Measurements from ENCODE around the gene CALHM4. TPM values are rescaled to one million over a fixed set of nuclear protein-coding genes. Genes with fewer than 3 reads are reported as not detected.
A peak's percentile ranks its signal among the peaks of the same experiment; 100 is the strongest.

Gene CALHM4
- polyA plus RNA-seq, 1 of the 3 experiments (the other 2 are of a cell fraction) = not detected

GRCh38 chr6:116580198-116580597, 26.6 kb downstream of the CALHM4 start:
- Histone ChIP-seq H3K79me2 (ENCODE audit: insufficient read depth) (peaks cover 51% of the 10 kb centered on the region), H3K4me2 (no peak overlapping the region), H4K20me1 (ENCODE audit: insufficient read depth) (no peaks in the 10 kb centered on the region), H3K4me1 (ENCODE audit: control insufficient read depth in 1 of 2, insufficient read depth in 2 of 2, low read depth in 1 of 2, low read length in 1 of 2) (peaks cover 0 to 6% of the 10 kb centered on the region in 2 experiments; a peak in 2 of 4 replicates), H3F3A (replicated peaks; ENCODE audit: insufficient read depth) (peaks cover 12% of the 10 kb centered on the region), H3K9ac (no peak overlapping the region), H2AFZ (ENCODE audit: low read depth) (no peak overlapping the region; the same call in 1 of the 2 replicates), H3K9me2 (no peaks in the 10 kb centered on the region), H3K9me3 (no peaks in the 10 kb centered on the region), H3K4me3 (ENCODE audit: low read depth in 2 of 2, low read length in 1 of 2) (no peak overlapping the region), H3K36me3 (replicated peaks in 1 of 2; ENCODE audit: control insufficient read depth in 1 of 2, insufficient read depth in 2 of 2, low read length in 1 of 2) (peaks cover 60 to 69% of the 10 kb centered on the region in 2 experiments), H3K27ac (ENCODE audit: low read depth in 2 of 2, low read length in 1 of 2) (peak overlapping the region in 1 of 2 experiments; percentile 69; a peak in 3 of 4 replicates), H3K27me3 (ENCODE audit: insufficient read depth) (no peaks in the 10 kb centered on the region)
- WGBS (ENCODE audit: low lambda C conversion rate) = 52% methylated on average over 2 of the region's 2 CpGs
- TF ChIP-seq RXRA (IDR thresholded peaks at IDR 0.05; ENCODE audit: borderline replicate concordance, low read depth) = no peak
- TF ChIP-seq EZH2phosphoT487 (IDR thresholded peaks at IDR 0.05; ENCODE audit: borderline replicate concordance, low read depth) = no peak
- TF ChIP-seq EP300 (IDR thresholded peaks at IDR 0.05; ENCODE audit: borderline replicate concordance in 1 of 2, low read depth in 1 of 2, low read length in 1 of 2) = no peak
- TF ChIP-seq CHD2 (IDR thresholded peaks at IDR 0.05; ENCODE audit: low read length, partially characterized antibody) = no peak
- TF ChIP-seq GABPA (IDR thresholded peaks at IDR 0.05; ENCODE audit: low read depth) = no peak
- no peak for TF ChIP-seq TEAD4 (IDR thresholded peaks at IDR 0.05; ENCODE audit: borderline replicate concordance, insufficient read depth)
- no peak for TF ChIP-seq SIN3A (IDR thresholded peaks at IDR 0.05; ENCODE audit: borderline replicate concordance, low read depth, low read length)
- TF ChIP-seq POLR2AphosphoS5 (IDR thresholded peaks at IDR 0.05; ENCODE audit: low read depth, low read length) = no peak
- TF ChIP-seq GATA2 (CRISPR knock-in tag; IDR thresholded peaks at IDR 0.05) = no peak
- TF ChIP-seq MEF2A (IDR thresholded peaks at IDR 0.05; ENCODE audit: borderline replicate concordance, low read depth) = no peak
- TF ChIP-seq JUND (IDR thresholded peaks at IDR 0.05) = no peak
- TF ChIP-seq RFX5 (IDR thresholded peaks at IDR 0.05; ENCODE audit: low read length) = no peak
- TF ChIP-seq FOXM1 (IDR thresholded peaks at IDR 0.05; ENCODE audit: low read depth) = no peak
- no peak for TF ChIP-seq USF1 (IDR thresholded peaks at IDR 0.05; ENCODE audit: borderline replicate concordance, low read depth)
- TF ChIP-seq NFIC (IDR thresholded peaks at IDR 0.05; ENCODE audit: borderline replicate concordance) = no peak
- TF ChIP-seq NRF1 (IDR thresholded peaks at IDR 0.05; ENCODE audit: low read depth, low read length) = no peak
- TF ChIP-seq CTCF (IDR thresholded peaks at IDR 0.05) = no peak
- ChIA-PET POLR2A (no interaction called here), CTCF (interaction anchor here (1.0 to 1.6 kb wide), 3 partner anchors 15 to 364 kb away, joined by 3 to 8 read pairs (median 3); no protein-coding TSS in a partner anchor)
- no peak for DNase-seq

- Histone ChIP-seq H3K36me3 (replicated peaks in 1 of 2; ENCODE audit: control insufficient read depth in 1 of 2, insufficient read depth in 2 of 2, low read length in 1 of 2) (peaks cover 75 to 86% of the 10 kb centered on the region in 2 experiments), H3K9me3 (no peaks in the 10 kb centered on the region)
- POLR2A ChIA-PET = no interaction called here
Observed at GRCh38 chr6:116586276-116586675, 32.7 kb downstream of the CALHM4 start.

More at GRCh38 chr6:116586276-116586675, 32.7 kb downstream of the CALHM4 start:
- Histone ChIP-seq H3K4me1 (ENCODE audit: control insufficient read depth in 1 of 2, insufficient read depth in 2 of 2, low read depth in 1 of 2, low read length in 1 of 2) (no peaks in the 10 kb centered on the region), H4K20me1 (ENCODE audit: insufficient read depth) (no peaks in the 10 kb centered on the region), H3K9ac (no peak overlapping the region), H3K4me3 (ENCODE audit: low read depth in 2 of 2, low read length in 1 of 2) (no peak overlapping the region), H2AFZ (ENCODE audit: low read depth) (no peak overlapping the region), H3K79me2 (ENCODE audit: insufficient read depth) (peaks cover 13% of the 10 kb centered on the region; the same call in 1 of the 2 replicates), H3K9me2 (no peaks in the 10 kb centered on the region), H3F3A (replicated peaks; ENCODE audit: insufficient read depth) (peaks cover 3% of the 10 kb centered on the region), H3K4me2 (no peak overlapping the region), H3K27me3 (ENCODE audit: insufficient read depth) (no peaks in the 10 kb centered on the region), H3K27ac (ENCODE audit: low read depth in 2 of 2, low read length in 1 of 2) (no peak overlapping the region)
- TF ChIP-seq CHD2 (IDR thresholded peaks at IDR 0.05; ENCODE audit: low read length, partially characterized antibody) (no peak), TAF1 (IDR thresholded peaks at IDR 0.05; ENCODE audit: borderline replicate concordance, low read depth, low read length) (no peak)
- CTCF ChIA-PET = no interaction called here
- no peak for DNase-seq
